Activated B cell treated with CpG ODN at 0.5 μM for 24 hours (primary cell): ENCODE measurements around the gene YES1. TPM values are rescaled to one million over a fixed set of nuclear protein-coding genes. Genes with fewer than 3 reads are reported as not detected.

ENCODE experiments used
- ATAC-seq: fragments of 200-7000 bp; cut with Tn5 transposase; one replicate; pipeline ENCODE4 v1.10.0; 2021; ENCODE audit warnings: low read depth, mild to moderate bottlenecking, moderate library complexity
- CTCF ChIA-PET: fragments of 350-600 bp; sonication (Branson Sonifier 250); formaldehyde crosslinking; loops from one replicate; lab custom pipeline; 2021; ENCODE audit warnings: antibody characterized with exemption; lab: Charles Lee
- POLR2A ChIA-PET: fragments of 350-600 bp; sonication (Branson Sonifier 250); formaldehyde crosslinking; loops from one replicate; lab custom pipeline; 2021; ENCODE audit warnings: antibody characterized with exemption; lab: Charles Lee
- DNase-seq: peaks from one replicate; pipeline ENCODE4 v3.0.0; 2022
- H3K27ac Mint-ChIP-seq: one replicate; pipeline ENCODE4 v1.8.0; 2020; ENCODE audit warnings: mixed read lengths
- H3K27me3 Mint-ChIP-seq: one replicate; pipeline ENCODE4 v1.8.0; 2021; ENCODE audit warnings: mixed read lengths
- H3K36me3 Mint-ChIP-seq: one replicate; pipeline ENCODE4 v1.8.0; 2021; ENCODE audit warnings: low read depth, mixed read lengths
- H3K4me1 Mint-ChIP-seq: one replicate; pipeline ENCODE4 v1.8.0; 2021; ENCODE audit warnings: mixed read lengths
- H3K4me3 Mint-ChIP-seq: one replicate; pipeline ENCODE4 v1.8.0; 2020; ENCODE audit warnings: mild to moderate bottlenecking, mixed read lengths
- H3K9me3 Mint-ChIP-seq: one replicate; pipeline ENCODE4 v1.8.0; 2020; ENCODE audit warnings: mixed read lengths
- CTCF ChIP-seq: fragments of 200-600 bp; IDR thresholded peaks from one replicate; pipeline ENCODE4 v1.8.0; 2022; ENCODE audit warnings: antibody characterized with exemption, mild to moderate bottlenecking
- intact Hi-C: fragments of 100-400 bp; cut with micrococcal nuclease; formaldehyde crosslinking; loops from one replicate; pipeline ENCODE4 v1.15.1; 2024
- total RNA-seq: library from RNA; stranded (reverse); gene quantifications from 2 replicates; pipeline ENCODE4 v1.2.3, GENCODE V29; 2022

The YES1 gene
- total RNA-seq, 1 donor from 2014 or later = 0.35 TPM

DNA sequence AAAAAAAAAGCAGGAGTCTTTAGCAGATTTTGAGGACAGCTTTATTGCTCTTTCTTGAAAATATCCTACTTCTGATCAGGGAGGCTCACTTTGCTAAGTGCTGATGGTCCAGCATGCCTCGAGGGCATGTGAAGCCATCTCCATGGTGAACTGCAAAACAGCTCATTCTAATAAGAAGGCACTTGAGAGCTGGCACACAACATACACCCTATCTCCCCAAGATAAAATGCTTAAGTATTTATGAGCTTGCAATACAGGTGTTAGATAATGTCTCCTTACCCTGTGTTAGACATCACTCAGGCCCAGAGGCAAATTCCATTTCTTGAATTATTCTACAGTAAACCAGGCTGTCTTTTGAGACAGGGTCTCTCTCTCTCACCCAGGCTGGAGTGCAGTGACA is 102.3 kb downstream of the YES1 start:
- DNase-seq = no peak
- Mint-ChIP-seq H3K9me3 (no peaks in the 10 kb centered on the region), H3K36me3 (peaks cover 3% of the 10 kb centered on the region), H3K27me3 (peaks cover 4% of the 10 kb centered on the region), H3K4me3 (no peak overlapping the region), H3K4me1 (peaks cover 7% of the 10 kb centered on the region), H3K27ac (no peak overlapping the region)
- POLR2A ChIA-PET = interaction anchor here (1.1 kb wide), 1 partner anchor 10 kb away, joined by 4 read pairs; no protein-coding TSS in a partner anchor
- no peak for ATAC-seq
- CTCF ChIA-PET = no interaction called here
- TF ChIP-seq CTCF = no peak
- intact Hi-C loops = no loop called here

DNA sequence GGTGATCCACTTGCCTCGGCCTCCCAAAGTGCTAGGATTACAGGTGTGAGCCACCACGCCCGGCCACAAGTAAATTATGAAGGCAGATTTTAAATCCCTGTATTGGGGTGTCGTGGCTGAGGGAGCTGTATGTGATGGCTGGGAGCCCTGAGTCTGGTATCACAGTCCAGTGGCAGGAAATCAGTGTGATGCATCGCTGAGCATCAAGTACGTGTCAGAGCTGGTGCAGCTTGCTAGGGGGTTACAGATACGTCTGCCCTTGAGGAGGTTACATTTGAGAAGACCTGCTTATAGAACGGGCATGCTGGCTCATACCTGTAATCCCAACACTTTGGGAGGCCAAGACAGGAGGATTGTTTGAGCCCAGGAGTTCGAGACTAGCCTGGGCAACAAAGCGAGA is 103.9 kb downstream of the YES1 start:
- ChIA-PET POLR2A (no interaction called here), CTCF (no interaction called here)
- H3K27me3 Mint-ChIP-seq = peaks cover 4% of the 10 kb centered on the region
- H3K27ac Mint-ChIP-seq = no peak overlapping the region
- no peaks in the 10 kb centered on the region for H3K9me3 Mint-ChIP-seq
- H3K4me1 Mint-ChIP-seq = peaks cover 7% of the 10 kb centered on the region
- H3K36me3 Mint-ChIP-seq = peaks cover 3% of the 10 kb centered on the region
- intact Hi-C loops = no loop called here
- TF ChIP-seq CTCF = no peak
- H3K4me3 Mint-ChIP-seq = no peak overlapping the region
- no peak for ATAC-seq
- DNase-seq = no peak

- no peak for TF ChIP-seq CTCF
- no peak for ATAC-seq
- Mint-ChIP-seq H3K9me3 (no peaks in the 10 kb centered on the region), H3K4me1 (peaks cover 4% of the 10 kb centered on the region), H3K4me3 (no peak overlapping the region), H3K27ac (no peak overlapping the region), H3K36me3 (peaks cover 3% of the 10 kb centered on the region), H3K27me3 (peaks cover 4% of the 10 kb centered on the region)
- CTCF ChIA-PET = no interaction called here
- intact Hi-C loops = no loop called here
- POLR2A ChIA-PET = no interaction called here
- DNase-seq = no peak
Measured at GRCh38 chr18:706405-706804, 105.6 kb downstream of the YES1 start.

- ATAC-seq = no peak
- Mint-ChIP-seq H3K4me1 (no peaks in the 10 kb centered on the region), H3K27ac (no peak overlapping the region), H3K27me3 (no peaks in the 10 kb centered on the region), H3K36me3 (no peaks in the 10 kb centered on the region), H3K9me3 (no peaks in the 10 kb centered on the region), H3K4me3 (no peak overlapping the region)
- no peak for DNase-seq
- CTCF ChIA-PET = no interaction called here
- intact Hi-C loops = no loop called here
- TF ChIP-seq CTCF = no peak
- POLR2A ChIA-PET = no interaction called here
Measured at GRCh38 chr18:703213-703967, 108.7 kb downstream of the YES1 start.

DNA sequence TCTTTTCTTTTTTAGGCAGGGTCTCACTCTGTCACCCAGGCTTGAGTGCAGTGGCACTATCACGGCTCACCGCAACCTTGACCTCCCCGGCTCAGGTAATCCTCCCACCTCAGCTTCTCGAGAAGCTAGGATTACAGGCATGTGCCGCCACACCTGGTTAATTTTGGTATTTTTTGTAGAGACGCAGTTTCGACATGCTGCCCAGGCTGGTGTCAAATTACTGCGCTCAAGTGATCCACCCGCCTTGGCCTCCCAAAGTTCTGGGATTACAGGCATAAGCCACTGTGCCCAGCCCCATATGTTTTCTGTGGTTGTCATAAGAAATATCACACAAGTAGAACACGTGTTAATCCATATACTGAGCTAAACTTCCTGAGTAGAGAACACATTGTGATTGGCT is 114.2 kb downstream of the YES1 start:
- no peak for DNase-seq
- TF ChIP-seq CTCF = no peak
- Mint-ChIP-seq H3K27me3 (no peaks in the 10 kb centered on the region), H3K4me1 (no peaks in the 10 kb centered on the region), H3K4me3 (no peak overlapping the region), H3K27ac (no peak overlapping the region), H3K9me3 (no peaks in the 10 kb centered on the region), H3K36me3 (peaks cover 4% of the 10 kb centered on the region)
- intact Hi-C loops = no loop called here
- CTCF ChIA-PET = no interaction called here
- POLR2A ChIA-PET = no interaction called here
- ATAC-seq = no peak
